HL-60 (cell line): ENCODE results near the gene MSH3.

Experiments used
- DNase-seq, 2 experiments: peaks; one replicate each; pipeline ENCODE4 v3.0.0-alpha.2; 2010 to 2020; ENCODE audit warnings: low read depth in 1 of 2, low spot score in 1 of 2
- H3K27ac ChIP-seq: fragments of 250-450 bp; sonication (Bioruptor Pico); replicated peaks from 2 replicates; pipeline ENCODE4 v1.5.1; 2020; ENCODE audit warnings: mild to moderate bottlenecking, moderate library complexity
- H3K27me3 ChIP-seq: fragments of 250-450 bp; sonication (Bioruptor Pico); 2 replicates; pipeline ENCODE4 v1.5.1; 2021; ENCODE audit warnings: mild to moderate bottlenecking, moderate library complexity; ENCODE audit not compliant: insufficient read depth, poor library complexity, severe bottlenecking
- H3K4me3 ChIP-seq: replicated peaks from 2 replicates; pipeline ENCODE4 v1.5.1; 2011; ENCODE audit warnings: mild to moderate bottlenecking, control low read depth, low read length; ENCODE audit not compliant: insufficient read depth
- CTCF ChIP-seq: IDR thresholded peaks from one replicate; pipeline ENCODE4 v1.5.1; 2011; ENCODE audit warnings: low read length, control low read depth, inconsistent platforms; ENCODE audit not compliant: insufficient read depth
- GABPA ChIP-seq: IDR thresholded peaks from 2 replicates; pipeline ENCODE4 v1.6.1; 2012; ENCODE audit warnings: low read depth
- POLR2AphosphoS5 ChIP-seq: IDR thresholded peaks from 2 replicates; pipeline ENCODE4 v1.6.1; 2012; ENCODE audit warnings: low read depth
- SPI1 ChIP-seq: IDR thresholded peaks from 2 replicates; pipeline ENCODE4 v1.6.1; 2012; ENCODE audit warnings: low read depth, mild to moderate bottlenecking, borderline replicate concordance
- TF ChIP-seq, protein P1 (sequence below): IDR thresholded peaks from 2 replicates; pipeline ENCODE4 v1.6.1; 2012; ENCODE audit warnings: low read depth; ENCODE audit not compliant: insufficient replicate concordance

Gene MSH3

GRCh38 chr5:80752427-80752826, 98.0 kb downstream of the MSH3 start:
- TF ChIP-seq, protein P1, sequence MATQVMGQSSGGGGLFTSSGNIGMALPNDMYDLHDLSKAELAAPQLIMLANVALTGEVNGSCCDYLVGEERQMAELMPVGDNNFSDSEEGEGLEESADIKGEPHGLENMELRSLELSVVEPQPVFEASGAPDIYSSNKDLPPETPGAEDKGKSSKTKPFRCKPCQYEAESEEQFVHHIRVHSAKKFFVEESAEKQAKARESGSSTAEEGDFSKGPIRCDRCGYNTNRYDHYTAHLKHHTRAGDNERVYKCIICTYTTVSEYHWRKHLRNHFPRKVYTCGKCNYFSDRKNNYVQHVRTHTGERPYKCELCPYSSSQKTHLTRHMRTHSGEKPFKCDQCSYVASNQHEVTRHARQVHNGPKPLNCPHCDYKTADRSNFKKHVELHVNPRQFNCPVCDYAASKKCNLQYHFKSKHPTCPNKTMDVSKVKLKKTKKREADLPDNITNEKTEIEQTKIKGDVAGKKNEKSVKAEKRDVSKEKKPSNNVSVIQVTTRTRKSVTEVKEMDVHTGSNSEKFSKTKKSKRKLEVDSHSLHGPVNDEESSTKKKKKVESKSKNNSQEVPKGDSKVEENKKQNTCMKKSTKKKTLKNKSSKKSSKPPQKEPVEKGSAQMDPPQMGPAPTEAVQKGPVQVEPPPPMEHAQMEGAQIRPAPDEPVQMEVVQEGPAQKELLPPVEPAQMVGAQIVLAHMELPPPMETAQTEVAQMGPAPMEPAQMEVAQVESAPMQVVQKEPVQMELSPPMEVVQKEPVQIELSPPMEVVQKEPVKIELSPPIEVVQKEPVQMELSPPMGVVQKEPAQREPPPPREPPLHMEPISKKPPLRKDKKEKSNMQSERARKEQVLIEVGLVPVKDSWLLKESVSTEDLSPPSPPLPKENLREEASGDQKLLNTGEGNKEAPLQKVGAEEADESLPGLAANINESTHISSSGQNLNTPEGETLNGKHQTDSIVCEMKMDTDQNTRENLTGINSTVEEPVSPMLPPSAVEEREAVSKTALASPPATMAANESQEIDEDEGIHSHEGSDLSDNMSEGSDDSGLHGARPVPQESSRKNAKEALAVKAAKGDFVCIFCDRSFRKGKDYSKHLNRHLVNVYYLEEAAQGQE: no peak
- TF ChIP-seq CTCF: no peak
- no peak for TF ChIP-seq SPI1
- TF ChIP-seq POLR2AphosphoS5: no peak
- no peak overlapping the region for H3K27ac ChIP-seq
- H3K27me3 ChIP-seq: no peaks in the 10 kb centered on the region
- DNase-seq: no peak
- no peak overlapping the region for H3K4me3 ChIP-seq

- H3K27me3 ChIP-seq: no peaks in the 10 kb centered on the region
- H3K27ac ChIP-seq: no peak overlapping the region
- no peak overlapping the region for H3K4me3 ChIP-seq
- DNase-seq: no peak
- no peak for TF ChIP-seq POLR2AphosphoS5
- no peak for TF ChIP-seq SPI1
- TF ChIP-seq GABPA: no peak
- TF ChIP-seq, protein P1: no peak
- no peak for TF ChIP-seq CTCF
These were observed 99.3 kb downstream of the MSH3 start for GRCh38 chr5:80753712-80754111.

DNA sequence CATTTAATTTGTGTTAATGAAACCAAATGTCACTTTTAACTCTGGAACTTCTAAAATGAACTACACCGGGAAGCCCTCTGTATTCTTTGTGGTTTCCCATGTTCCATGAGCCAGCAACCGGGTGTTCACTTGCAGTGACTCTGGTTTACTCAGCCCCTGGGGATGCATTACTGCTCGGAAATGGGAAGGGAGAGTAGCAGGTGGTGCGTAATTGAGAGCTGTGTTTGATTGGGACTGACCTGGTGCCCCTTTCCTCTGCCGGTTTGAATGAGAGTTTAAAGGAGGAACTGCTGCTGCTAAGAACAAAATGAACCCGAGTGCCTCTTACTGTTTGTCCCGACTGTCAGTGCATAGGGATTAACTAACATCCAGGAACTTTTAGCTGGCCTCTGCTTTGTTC, 100.4 kb downstream of the MSH3 start:
- peak in 1 of 2 experiments; percentile 2 for DNase-seq

More for the DNA sequence above, 100.4 kb downstream of the MSH3 start:
- no peak overlapping the region for H3K27ac ChIP-seq
- no peaks in the 10 kb centered on the region for H3K27me3 ChIP-seq
- H3K4me3 ChIP-seq: no peak overlapping the region
- TF ChIP-seq SPI1 (no peak), GABPA (no peak), POLR2AphosphoS5 (no peak), CTCF (no peak)
- TF ChIP-seq, protein P1: no peak
